ENCODE measurements around the gene TCP11L1.

- TF ChIP-seq, protein P1, sequence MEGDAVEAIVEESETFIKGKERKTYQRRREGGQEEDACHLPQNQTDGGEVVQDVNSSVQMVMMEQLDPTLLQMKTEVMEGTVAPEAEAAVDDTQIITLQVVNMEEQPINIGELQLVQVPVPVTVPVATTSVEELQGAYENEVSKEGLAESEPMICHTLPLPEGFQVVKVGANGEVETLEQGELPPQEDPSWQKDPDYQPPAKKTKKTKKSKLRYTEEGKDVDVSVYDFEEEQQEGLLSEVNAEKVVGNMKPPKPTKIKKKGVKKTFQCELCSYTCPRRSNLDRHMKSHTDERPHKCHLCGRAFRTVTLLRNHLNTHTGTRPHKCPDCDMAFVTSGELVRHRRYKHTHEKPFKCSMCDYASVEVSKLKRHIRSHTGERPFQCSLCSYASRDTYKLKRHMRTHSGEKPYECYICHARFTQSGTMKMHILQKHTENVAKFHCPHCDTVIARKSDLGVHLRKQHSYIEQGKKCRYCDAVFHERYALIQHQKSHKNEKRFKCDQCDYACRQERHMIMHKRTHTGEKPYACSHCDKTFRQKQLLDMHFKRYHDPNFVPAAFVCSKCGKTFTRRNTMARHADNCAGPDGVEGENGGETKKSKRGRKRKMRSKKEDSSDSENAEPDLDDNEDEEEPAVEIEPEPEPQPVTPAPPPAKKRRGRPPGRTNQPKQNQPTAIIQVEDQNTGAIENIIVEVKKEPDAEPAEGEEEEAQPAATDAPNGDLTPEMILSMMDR (IDR thresholded peaks at IDR 0.05), result no peak
- TF ChIP-seq SIN3A (IDR thresholded peaks at IDR 0.05; ENCODE audit: borderline replicate concordance, insufficient read depth, low read depth, low read length), result no peak
- no peak for TF ChIP-seq POLR2AphosphoS5 (IDR thresholded peaks at IDR 0.05; ENCODE audit: low read depth, low read length)
- TF ChIP-seq TCF7L2 (IDR thresholded peaks at IDR 0.05; ENCODE audit: low read depth, low read length), result no peak
- TF ChIP-seq REST (IDR thresholded peaks at IDR 0.05; ENCODE audit: insufficient read depth in 1 of 2, low read depth in 2 of 2, low read length in 1 of 2), result no peak
These were observed 33.1 kb downstream of the TCP11L1 start for GRCh38 chr11:33072465-33072864.

Data from Panc1 (cell line).